Suprapubic skin (tissue), 4 donors: ENCODE results near the gene P2RY2.
"Not testable (repeated sequence)": the region's sequence is repeated elsewhere in the genome, so short reads cannot be mapped to it uniquely, and the experiment has no call there.

Experiments
- CTCF ChIP-seq, 2 donors: fragments of 200-600 bp in 1 of 2; fragments of 450-650 bp in 1 of 2; sonication (generic) in 1 of 2; IDR thresholded peaks; one replicate each; pipeline ENCODE4 v1.5.1; 2016 to 2019; ENCODE audit warnings: antibody characterized with exemption in 2 of 2, mild to moderate bottlenecking in 1 of 2, moderate library complexity in 1 of 2
- EP300 ChIP-seq: sonication (generic); formaldehyde crosslinking; IDR thresholded peaks from one replicate; pipeline ENCODE4 v1.6.1; 2017; ENCODE audit warnings: antibody characterized with exemption
- POLR2A ChIP-seq, 2 donors: fragments of 450-650 bp; IDR thresholded peaks; one replicate each; pipeline ENCODE4 v1.6.1; 2017; ENCODE audit warnings: antibody characterized with exemption in 2 of 2, mild to moderate bottlenecking in 2 of 2, moderate library complexity in 2 of 2
- POLR2AphosphoS5 ChIP-seq, 3 donors: sonication (generic); formaldehyde crosslinking; IDR thresholded peaks; one replicate each; pipeline ENCODE4 v1.6.1; 2017; ENCODE audit warnings: antibody characterized with exemption in 3 of 3

GRCh38 chr11:73232487-73232886 lies 14.4 kb downstream of the P2RY2 start:
- not testable (repeated sequence) for TF ChIP-seq CTCF (IDR thresholded peaks at IDR 0.05); POLR2A (IDR thresholded peaks at IDR 0.05); EP300; POLR2AphosphoS5 (IDR thresholded peaks at IDR 0.05)
